HG03378 (cell line): ENCODE data around the gene FARP1.

Experiments used
- ATAC-seq: cut with Tn5 transposase; IDR thresholded peaks from one replicate; pipeline ENCODE4 v1.9.1; 2021; ENCODE audit warnings: mild to moderate bottlenecking, moderate library complexity; ENCODE audit not compliant: unreplicated experiment

FARP1 gene

GRCh38 chr13:98142380-98143156 lies at the start of gene FARP1:
FARP1 (plus strand) TSS chr13:98143094; CDS start chr13:98213243, 70,149 bp downstream.
- ATAC-seq, result peak; percentile 57

GRCh38 chr13:98094678-98095266 lies 48.1 kb upstream of the FARP1 start:
- ATAC-seq, result no peak

- ATAC-seq, result no peak
Observed at GRCh38 chr13:98096059-98096458, 46.8 kb upstream of the FARP1 start.

GRCh38 chr13:98097749-98098148 lies 45.1 kb upstream of the FARP1 start:
- no peak for ATAC-seq

GRCh38 chr13:98098516-98098915 lies 44.4 kb upstream of the FARP1 start:
- ATAC-seq, result no peak

- ATAC-seq, result no peak
Observed at GRCh38 chr13:98099627-98100026, 43.3 kb upstream of the FARP1 start.

GRCh38 chr13:98100481-98100880 lies 42.4 kb upstream of the FARP1 start:
- no peak for ATAC-seq

GRCh38 chr13:98103531-98103930 lies 39.4 kb upstream of the FARP1 start:
- no peak for ATAC-seq

- no peak for ATAC-seq
Observed at GRCh38 chr13:98103942-98104880, 38.7 kb upstream of the FARP1 start.

- no peak for ATAC-seq
Observed at GRCh38 chr13:98105929-98106336, 37.0 kb upstream of the FARP1 start.

- no peak for ATAC-seq
Observed at GRCh38 chr13:98108341-98108740, 34.6 kb upstream of the FARP1 start.

- no peak for ATAC-seq
Observed at GRCh38 chr13:98109226-98109853, 33.6 kb upstream of the FARP1 start.

- no peak for ATAC-seq
Observed at GRCh38 chr13:98110749-98111148, 32.1 kb upstream of the FARP1 start.

- no peak for ATAC-seq
Observed at GRCh38 chr13:98111168-98112098, 31.5 kb upstream of the FARP1 start.

GRCh38 chr13:98112456-98112855 lies 30.4 kb upstream of the FARP1 start:
- no peak for ATAC-seq

GRCh38 chr13:98118865-98119264 lies 24.0 kb upstream of the FARP1 start:
- ATAC-seq, result no peak

- no peak for ATAC-seq
Observed at GRCh38 chr13:98123176-98123575, 19.7 kb upstream of the FARP1 start.

GRCh38 chr13:98129059-98129746 lies 13.7 kb upstream of the FARP1 start:
- ATAC-seq, result no peak

- ATAC-seq, result peak; percentile 99
Observed at GRCh38 chr13:98133946-98134345, 8.9 kb upstream of the FARP1 start.
